H9 (cell line): ENCODE measurements around the gene SYNE2. TPM values are rescaled to one million over a fixed set of nuclear protein-coding genes. Genes with fewer than 3 reads are reported as not detected.

Experiments used
- DNase-seq: peaks from one replicate; pipeline ENCODE4 v3.0.0-alpha.2; 2017
- H2AFZ ChIP-seq: one replicate; pipeline ENCODE4 v1.6.1; 2013; ENCODE audit warnings: mild to moderate bottlenecking, low read length, control low read depth, moderate library complexity
- H2AK5ac ChIP-seq: 2 replicates; pipeline ENCODE4 v1.6.1; 2013; ENCODE audit warnings: low read length, control low read depth, mixed read lengths; ENCODE audit not compliant: insufficient read length
- H2BK120ac ChIP-seq: one replicate; pipeline ENCODE4 v1.6.1; 2013; ENCODE audit warnings: low read depth, mild to moderate bottlenecking, low read length, control low read depth, inconsistent platforms; ENCODE audit not compliant: poor library complexity, severe bottlenecking
- H2BK12ac ChIP-seq: 2 replicates; pipeline ENCODE4 v1.6.1; 2013; ENCODE audit warnings: low read length, control low read depth, mixed read lengths, low read depth; ENCODE audit not compliant: insufficient read length
- H2BK15ac ChIP-seq: 2 replicates; pipeline ENCODE4 v1.6.1; 2013; ENCODE audit warnings: low read depth, low read length, control low read depth
- H2BK20ac ChIP-seq: one replicate; pipeline ENCODE4 v1.6.1; 2013; ENCODE audit warnings: low read depth, mild to moderate bottlenecking, low read length, control low read depth, inconsistent platforms; ENCODE audit not compliant: poor library complexity, severe bottlenecking
- H2BK5ac ChIP-seq: 2 replicates; pipeline ENCODE4 v1.6.1; 2013; ENCODE audit warnings: low read length, control low read depth, mixed read lengths; ENCODE audit not compliant: insufficient read length
- H3K14ac ChIP-seq: 2 replicates; pipeline ENCODE4 v1.6.1; 2013; ENCODE audit warnings: low read length, control low read depth; ENCODE audit not compliant: insufficient read depth
- H3K18ac ChIP-seq: 2 replicates; pipeline ENCODE4 v1.6.1; 2013; ENCODE audit warnings: low read depth, mild to moderate bottlenecking, mixed read lengths, low read length, control low read depth; ENCODE audit not compliant: insufficient read length
- H3K23ac ChIP-seq: 2 replicates; pipeline ENCODE4 v1.6.1; 2013; ENCODE audit warnings: low read length, control low read depth, mixed read lengths, low read depth; ENCODE audit not compliant: insufficient read length
- H3K23me2 ChIP-seq: 2 replicates; pipeline ENCODE4 v1.6.1; 2013; ENCODE audit warnings: low read depth, mild to moderate bottlenecking, mixed read lengths, low read length, control low read depth; ENCODE audit not compliant: insufficient read length, poor library complexity, severe bottlenecking
- H3K27ac ChIP-seq: 2 replicates; pipeline ENCODE4 v1.5.1; 2013; ENCODE audit warnings: low read length, control low read depth, mixed read lengths, low read depth; ENCODE audit not compliant: insufficient read length
- H3K27me3 ChIP-seq: 2 replicates; pipeline ENCODE4 v1.6.1; 2013; ENCODE audit warnings: low read length, control low read depth, inconsistent platforms; ENCODE audit not compliant: insufficient read depth
- H3K4ac ChIP-seq: 2 replicates; pipeline ENCODE4 v1.6.1; 2013; ENCODE audit warnings: low read depth, mild to moderate bottlenecking, control low read depth, inconsistent platforms, low read length, moderate library complexity
- H3K4me1 ChIP-seq: 2 replicates; pipeline ENCODE4 v1.6.1; 2013; ENCODE audit warnings: low read length, control low read depth, inconsistent platforms; ENCODE audit not compliant: insufficient read depth
- H3K4me2 ChIP-seq: 2 replicates; pipeline ENCODE4 v1.6.1; 2013; ENCODE audit warnings: low read length, control low read depth, mixed read lengths; ENCODE audit not compliant: insufficient read length, insufficient read depth
- H3K56ac ChIP-seq: 2 replicates; pipeline ENCODE4 v1.6.1; 2013; ENCODE audit warnings: low read depth, mild to moderate bottlenecking, mixed read lengths, low read length, control low read depth; ENCODE audit not compliant: insufficient read length
- H3K79me1 ChIP-seq: 2 replicates; pipeline ENCODE4 v1.6.1; 2013; ENCODE audit warnings: low read depth, mild to moderate bottlenecking, moderate library complexity, low read length, control low read depth, inconsistent platforms; ENCODE audit not compliant: insufficient read depth, poor library complexity, severe bottlenecking
- H3K79me2 ChIP-seq: 2 replicates; pipeline ENCODE4 v1.6.1; 2013; ENCODE audit warnings: low read length, control low read depth, inconsistent platforms; ENCODE audit not compliant: insufficient read depth
- H3K9ac ChIP-seq: 2 replicates; pipeline ENCODE4 v1.6.1; 2013; ENCODE audit warnings: low read length, control low read depth, mixed read lengths; ENCODE audit not compliant: insufficient read length; ENCODE audit errors: extremely low read depth
- H3K9me3 ChIP-seq: one replicate; pipeline ENCODE4 v1.6.1; 2013; ENCODE audit warnings: low read depth, low read length, inconsistent platforms; ENCODE audit not compliant: control insufficient read depth
- H3T11ph ChIP-seq: one replicate; pipeline ENCODE4 v1.6.1; 2013; ENCODE audit warnings: mild to moderate bottlenecking, low read length, control low read depth, inconsistent platforms
- H4K20me1 ChIP-seq: one replicate; pipeline ENCODE4 v1.6.1; 2013; ENCODE audit not compliant: control insufficient read depth, insufficient read length, insufficient read depth
- H4K5ac ChIP-seq: 2 replicates; pipeline ENCODE4 v1.6.1; 2013; ENCODE audit warnings: low read depth, mild to moderate bottlenecking, mixed read lengths, low read length, control low read depth; ENCODE audit not compliant: insufficient read length
- H4K8ac ChIP-seq: replicated peaks from 2 replicates; pipeline ENCODE4 v1.6.1; 2013; ENCODE audit warnings: low read length, control low read depth, mixed read lengths, low read depth; ENCODE audit not compliant: insufficient read length
- H4K91ac ChIP-seq: 2 replicates; pipeline ENCODE4 v1.6.1; 2013; ENCODE audit warnings: low read depth, mild to moderate bottlenecking, moderate library complexity, mixed read lengths, low read length, control low read depth; ENCODE audit not compliant: insufficient read length
- H3K27ac Mint-ChIP-seq, 3 experiments: 2 replicates in 2 of 3; 3 replicates in 1 of 3; pipeline ENCODE4 v1.8.0; 2020 to 2021; ENCODE audit warnings: mixed read lengths in 3 of 3, mild to moderate bottlenecking in 1 of 3, moderate library complexity in 1 of 3
- H3K27me3 Mint-ChIP-seq: 2 replicates; pipeline ENCODE4 v1.8.0; 2021; ENCODE audit warnings: low read depth, mild to moderate bottlenecking, moderate library complexity, mixed read lengths
- H3K36me3 Mint-ChIP-seq, 3 experiments: 2 replicates in 2 of 3; 3 replicates in 1 of 3; pipeline ENCODE4 v1.8.0; 2020 to 2021; ENCODE audit warnings: low read depth in 3 of 3, mixed read lengths in 3 of 3; ENCODE audit not compliant: insufficient read depth in 1 of 3
- H3K4me1 Mint-ChIP-seq, 2 experiments: 2 replicates each; pipeline ENCODE4 v1.8.0; 2020; ENCODE audit warnings: mixed read lengths in 2 of 2
- H3K4me3 Mint-ChIP-seq, 2 experiments: 2 replicates in 1 of 2; 3 replicates in 1 of 2; pipeline ENCODE4 v1.8.0; 2020 to 2021; ENCODE audit warnings: mild to moderate bottlenecking in 2 of 2, mixed read lengths in 2 of 2, moderate library complexity in 1 of 2
- H3K9me3 Mint-ChIP-seq, 2 experiments: 2 replicates in 1 of 2; 3 replicates in 1 of 2; pipeline ENCODE4 v1.8.0; 2020; ENCODE audit warnings: mild to moderate bottlenecking in 2 of 2, mixed read lengths in 2 of 2, moderate library complexity in 1 of 2
- CTCF ChIP-seq: fragments of 200-600 bp; sonication (generic); conservative IDR thresholded peaks from 3 replicates; pipeline ENCODE4 v1.8.0; 2021; ENCODE audit warnings: antibody characterized with exemption, mild to moderate bottlenecking
- WGBS: extraction: QIAGEN DNeasy Blood & Tissue Kit; methylation state at CpG from one replicate; pipeline ENCODE4 v1.1.7; 2013; ENCODE audit warnings: missing lambda C conversion rate, low lambda C conversion rate, mixed read lengths; ENCODE audit not compliant: insufficient read length; ENCODE audit errors: extremely low coverage; 5-methylcytosine and 5-hydroxymethylcytosine counted together
- total RNA-seq: library from RNA; stranded (reverse); gene quantifications from 2 replicates; pipeline ENCODE4 v1.2.1, GENCODE V29; 2021

Gene SYNE2
- total RNA-seq, 1 experiment from 2014 or later = 43.3 TPM

- Histone ChIP-seq H3K4me2 (no peak overlapping the region), H4K91ac (no peak overlapping the region), H2BK120ac (no peak overlapping the region), H2BK15ac (no peak overlapping the region), H3K9me3 (no peaks in the 10 kb centered on the region), H3K79me2 (no peaks in the 10 kb centered on the region), H3K56ac (no peak overlapping the region), H2AFZ (no peak overlapping the region), H3K18ac (no peak overlapping the region), H3K4me1 (no peaks in the 10 kb centered on the region), H2AK5ac (no peak overlapping the region), H4K8ac (no peak overlapping the region), H2BK12ac (no peak overlapping the region), H3K4ac (no peak overlapping the region), H4K20me1 (no peaks in the 10 kb centered on the region), H3T11ph (no peak overlapping the region), H2BK20ac (no peak overlapping the region), H3K14ac (no peak overlapping the region), H3K27ac (no peak overlapping the region), H3K23me2 (no peaks in the 10 kb centered on the region), H3K79me1 (no peaks in the 10 kb centered on the region), H3K9ac (no peak overlapping the region), H3K23ac (no peak overlapping the region), H3K27me3 (no peaks in the 10 kb centered on the region), H2BK5ac (no peak overlapping the region), H4K5ac (no peak overlapping the region)
- Mint-ChIP-seq H3K9me3 (no peaks in the 10 kb centered on the region), H3K4me3 (no peak overlapping the region), H3K4me1 (no peaks in the 10 kb centered on the region), H3K36me3 (peaks cover 61 to 90% (median 84%) of the 10 kb centered on the region in 3 experiments; a peak in 6 of 7 replicates), H3K27me3 (no peaks in the 10 kb centered on the region; the same call in 1 of the 2 replicates), H3K27ac (peak overlapping the region in 1 of 3 experiments; percentile 14; a peak in 1 of 7 replicates)
- TF ChIP-seq CTCF = no peak
- no CpG with 5 or more reads among the region's 5 CpGs for WGBS
- no peak for DNase-seq
These were observed 360.3 kb downstream of the SYNE2 start for GRCh38 chr14:64213086-64213485.
